ENCODE results near the gene SEMA6C. TPM values are rescaled to one million over a fixed set of nuclear protein-coding genes. Genes with fewer than 3 reads are reported as not detected.
A peak's percentile ranks its signal among the peaks of the same experiment; 100 is the strongest.

SEMA6C gene
- total and polyA plus RNA-seq, 2 of the 8 experiments (the other 6 are each of a cell fraction or from before 2014, with no cell fraction given), result 12.2 to 15.7 TPM

- Histone ChIP-seq H2BK15ac (ENCODE audit: low read length) (no peak overlapping the region), H3K23me2 (ENCODE audit: low read depth, low read length) (peaks cover 16% of the 10 kb centered on the region), H3K14ac (ENCODE audit: insufficient read length) (no peak overlapping the region), H4K20me1 (replicated peaks in 1 of 2; ENCODE audit: control insufficient read depth in 1 of 2, insufficient read depth in 2 of 2, low read length in 2 of 2) (no peaks in the 10 kb centered on the region), H2AFZ (ENCODE audit: low read length) (peak overlapping the region; percentile 91), H3K4me1 (replicated peaks in 1 of 4; ENCODE audit: control insufficient read depth in 3 of 4, insufficient read depth in 4 of 4, low read length in 3 of 4) (peaks cover 15 to 31% (median 21%) of the 10 kb centered on the region in 4 experiments), H2BK20ac (ENCODE audit: low read length) (no peak overlapping the region), H3K4me3 (ENCODE audit: extremely low read depth in 1 of 4, insufficient read depth in 2 of 4, low read depth in 3 of 4, low read length in 4 of 4) (peak overlapping the region; percentile 81 to 88 (median 85); a peak in 7 of 8 replicates), H3K56ac (replicated peaks; ENCODE audit: insufficient read length, low read depth, low read length) (no peak overlapping the region), H2BK5ac (ENCODE audit: low read depth, low read length) (no peak overlapping the region), H3K79me2 (ENCODE audit: control insufficient read depth in 1 of 2, insufficient read depth in 2 of 2, low read length in 2 of 2) (no peaks in the 10 kb centered on the region), H3K9me3 (ENCODE audit: insufficient read depth in 2 of 2, low read depth in 1 of 2, low read length in 1 of 2) (no peaks in the 10 kb centered on the region), H4K91ac (replicated peaks; ENCODE audit: insufficient read length, low read length) (no peak overlapping the region), H3K23ac (ENCODE audit: insufficient read length) (no peak overlapping the region), H3K9ac (replicated peaks in 1 of 4; ENCODE audit: extremely low read depth in 1 of 4, low read depth in 3 of 4, low read length in 3 of 4) (peak overlapping the region in 1 of 4 experiments; percentile 46; a peak in 2 of 7 replicates), H3K18ac (ENCODE audit: extremely low read depth, low read length) (no peak overlapping the region), H3K27me3 (replicated peaks in 1 of 4; ENCODE audit: control insufficient read depth in 3 of 4, extremely low read depth in 1 of 4, insufficient read depth in 3 of 4, low read length in 3 of 4) (peaks cover 0 to 17% (median 8%) of the 10 kb centered on the region in 4 experiments; a peak in 5 of 7 replicates), H2AK5ac (ENCODE audit: low read depth, low read length) (no peak overlapping the region), H2BK12ac (ENCODE audit: low read depth, low read length) (no peak overlapping the region), H4K8ac (ENCODE audit: extremely low read depth, insufficient read depth, low read length) (no peak overlapping the region; the same call in 1 of the 2 replicates), H3K4ac (replicated peaks; ENCODE audit: insufficient read length, low read depth, low read length) (no peak overlapping the region), H3K27ac (ENCODE audit: low read depth, low read length) (no peak overlapping the region), H3K36me3 (ENCODE audit: control insufficient read depth in 2 of 4, insufficient read depth in 4 of 4, low read length in 3 of 4) (no peaks in the 10 kb centered on the region), H3K79me1 (ENCODE audit: low read depth, low read length) (peaks cover 5% of the 10 kb centered on the region; the same call in 1 of the 2 replicates), H2BK120ac (replicated peaks; ENCODE audit: low read depth, low read length) (no peak overlapping the region), H4K5ac (ENCODE audit: insufficient read length, low read depth, low read length) (no peak overlapping the region), H3K4me2 (ENCODE audit: insufficient read depth in 1 of 2, low read depth in 2 of 2, low read length in 2 of 2) (peak overlapping the region; percentile 98 to 100)
- WGBS, 2 experiments (ENCODE audit: extremely low coverage in 1 of 2, insufficient coverage in 1 of 2, insufficient read length in 1 of 2, insufficient replicate concordance in 2 of 2, low coverage in 1 of 2, low lambda C conversion rate in 2 of 2, missing lambda C conversion rate in 1 of 2), result 9% methylated on average over 7 of the region's 7 CpGs; no CpG with 5 or more reads in 1 of the 2 experiments
- DNase-seq (ENCODE audit: low read depth in 1 of 2, low spot score in 2 of 2) (no peak), FAIRE-seq (no peak)
- no peak for TF ChIP-seq SAP30 (IDR thresholded peaks at IDR 0.05; ENCODE audit: insufficient read depth, insufficient replicate concordance, low read length)
- TF ChIP-seq, protein P1, sequence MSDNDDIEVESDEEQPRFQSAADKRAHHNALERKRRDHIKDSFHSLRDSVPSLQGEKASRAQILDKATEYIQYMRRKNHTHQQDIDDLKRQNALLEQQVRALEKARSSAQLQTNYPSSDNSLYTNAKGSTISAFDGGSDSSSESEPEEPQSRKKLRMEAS (IDR thresholded peaks at IDR 0.05), result 0 out of 2 replicates have a peak, but pooled peaks have one; percentile 7
- ChIA-PET POLR2A (ENCODE audit: partially characterized antibody) (interaction anchor here (1.0 to 10.7 kb wide), 4 partner anchors 9 to 99 kb away, joined by 3 to 124 read pairs (median 4); partner anchors contain the start of gene TNFAIP8L2), CTCF (ENCODE audit: partially characterized antibody) (interaction anchor here (0.7 to 1.6 kb wide), 7 partner anchors 8 to 119 kb away, joined by 3 to 5 read pairs (median 3); partner anchors contain the start of genes GABPB2 and TNFAIP8L2)
Observed at GRCh38 chr1:151147132-151147503, 687 bp upstream of the SEMA6C start.
